NCI-H1092 treated with DMSO at 0.1 percent for 48 hours (cell line): ENCODE measurements around the gene NANOGP8.
"Not testable (repeated sequence)": the region's sequence is repeated elsewhere in the genome, so short reads cannot be mapped to it uniquely, and the experiment has no call there.

ENCODE experiments used
- DNase-seq: peaks from one replicate; lab custom pipeline; 2025; lab: John Stamatoyannopoulos, UW

NANOGP8 gene

DNA sequence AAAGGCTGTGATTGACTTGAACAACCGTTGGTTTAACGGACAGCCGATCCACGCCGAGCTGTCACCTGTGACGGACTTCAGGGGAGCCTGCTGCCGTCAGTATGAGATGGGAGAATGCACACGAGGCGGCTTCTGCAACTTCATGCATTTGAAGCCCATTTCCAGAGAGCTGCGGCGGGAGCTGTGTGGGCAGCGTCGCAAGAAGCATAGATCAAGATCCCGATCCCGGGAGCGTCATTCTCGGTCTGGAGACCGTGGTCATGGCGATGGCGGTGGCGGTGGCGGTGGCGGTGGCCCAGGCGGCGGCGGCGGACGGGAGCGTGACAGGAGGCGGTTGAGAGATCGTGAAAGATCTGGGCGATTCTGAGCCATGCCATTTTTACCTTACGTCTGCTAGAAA is 7.8 kb upstream of the NANOGP8 start:
- no peak for DNase-seq

DNA sequence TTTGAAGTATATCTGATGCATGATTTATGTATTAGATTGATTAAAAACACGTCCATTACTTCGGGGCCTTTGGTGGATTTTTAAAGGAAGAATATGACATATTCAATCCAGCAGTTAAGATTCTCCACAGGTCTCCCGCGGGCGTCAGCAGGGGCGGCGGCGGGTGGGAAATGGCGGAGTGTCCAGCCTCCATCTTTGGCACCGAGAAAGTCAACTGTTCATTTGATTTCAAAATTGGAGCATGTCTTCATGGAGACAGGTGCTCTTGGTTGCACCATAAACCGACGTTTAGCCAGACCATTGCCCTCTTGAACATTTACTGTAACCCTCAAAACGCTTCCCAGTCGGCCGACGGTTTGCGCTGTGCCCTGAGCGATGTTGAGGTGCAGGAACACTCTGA is 7.2 kb upstream of the NANOGP8 start:
- no peak for DNase-seq

DNA sequence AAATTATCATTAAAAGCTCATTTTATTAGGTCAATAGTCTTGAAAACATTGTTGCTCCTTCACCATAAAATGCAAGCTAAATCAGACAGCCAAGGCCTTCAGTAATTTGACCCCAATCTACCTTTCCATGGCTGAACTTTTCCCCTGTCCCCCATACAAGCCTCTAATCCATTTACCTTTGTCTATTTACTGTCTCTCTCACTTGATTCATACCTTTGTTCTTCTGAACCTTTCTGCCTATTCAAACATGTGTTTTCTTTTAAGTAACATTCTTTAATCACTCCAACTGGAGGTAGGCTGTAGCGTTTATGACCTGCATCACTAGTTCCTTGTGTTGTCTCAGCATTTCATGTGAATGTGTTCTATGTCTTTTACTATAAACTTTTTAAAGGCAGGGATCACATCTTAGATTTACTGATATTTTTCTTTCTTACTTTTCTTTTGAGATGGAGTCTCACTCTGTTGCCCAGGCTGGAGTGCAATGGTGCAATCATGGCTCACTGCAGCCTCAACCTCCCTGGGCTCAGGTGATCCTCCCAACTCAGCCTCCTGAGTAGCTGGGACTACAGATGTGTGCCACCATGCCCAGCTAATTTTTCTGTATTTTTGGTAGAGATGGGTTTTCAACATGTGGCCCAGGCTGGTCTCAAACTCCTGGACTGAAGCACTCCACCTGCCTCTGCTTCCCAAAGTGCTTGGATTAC is 5.2 kb upstream of the NANOGP8 start:
- no peak for DNase-seq

DNA sequence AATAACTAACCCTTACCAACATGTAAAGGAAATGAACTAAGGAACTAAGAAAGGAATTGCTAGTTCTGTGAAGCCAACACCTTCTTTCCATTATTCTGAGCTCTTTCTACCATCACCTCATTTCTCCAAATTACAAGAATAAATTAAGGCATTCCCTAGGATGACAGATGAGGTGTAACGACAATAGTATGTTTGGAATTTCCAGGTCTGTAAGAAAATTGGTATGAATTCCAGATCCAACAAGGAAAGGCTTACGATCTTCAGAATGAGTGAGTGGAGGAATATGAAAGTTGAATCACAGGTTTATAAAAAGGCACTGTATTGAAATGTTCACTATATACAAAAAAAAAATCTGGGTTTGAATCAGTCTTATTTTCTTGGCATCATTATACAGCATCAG is 4.5 kb upstream of the NANOGP8 start:
- no peak for DNase-seq

DNA sequence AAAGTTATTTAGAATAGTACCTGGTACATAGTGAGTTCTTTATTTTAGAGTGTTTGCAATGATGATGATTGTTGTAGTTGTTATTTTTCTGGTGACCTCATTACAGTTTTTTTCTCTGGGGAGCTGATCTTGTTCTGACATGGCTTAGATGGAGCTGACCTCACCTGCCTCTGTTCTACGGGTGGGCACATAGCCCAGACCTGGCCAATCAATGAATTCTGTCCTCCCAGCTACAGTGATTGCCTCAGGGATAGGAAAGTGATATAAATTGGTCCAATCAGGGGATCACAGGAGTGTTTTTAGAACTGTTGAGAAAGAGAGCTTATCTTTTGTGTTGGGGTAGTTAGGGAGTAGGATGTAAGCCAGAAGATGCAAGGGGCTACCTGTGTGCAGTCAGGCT is 3.2 kb upstream of the NANOGP8 start:
- no peak for DNase-seq

DNA sequence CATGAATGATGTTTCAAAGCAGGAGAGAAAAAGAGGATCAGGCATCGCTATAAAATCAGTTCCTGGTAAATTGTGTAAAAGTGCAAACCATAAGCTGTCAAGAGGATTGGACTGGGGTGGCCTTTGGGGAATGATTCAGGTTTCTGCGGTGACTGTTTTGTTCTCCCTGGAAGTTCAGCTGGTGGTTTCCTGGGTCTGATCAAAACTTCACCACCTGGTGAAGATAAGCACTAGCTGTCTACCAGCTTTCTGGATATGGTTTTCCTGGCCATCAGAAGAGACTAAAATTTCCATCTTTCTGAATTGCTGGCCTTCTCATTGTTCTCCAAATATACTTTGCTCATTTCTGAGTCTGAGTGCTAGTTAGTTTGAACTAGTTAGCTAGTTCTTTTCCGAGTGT is 2.7 kb upstream of the NANOGP8 start:
- DNase-seq = no peak

DNA sequence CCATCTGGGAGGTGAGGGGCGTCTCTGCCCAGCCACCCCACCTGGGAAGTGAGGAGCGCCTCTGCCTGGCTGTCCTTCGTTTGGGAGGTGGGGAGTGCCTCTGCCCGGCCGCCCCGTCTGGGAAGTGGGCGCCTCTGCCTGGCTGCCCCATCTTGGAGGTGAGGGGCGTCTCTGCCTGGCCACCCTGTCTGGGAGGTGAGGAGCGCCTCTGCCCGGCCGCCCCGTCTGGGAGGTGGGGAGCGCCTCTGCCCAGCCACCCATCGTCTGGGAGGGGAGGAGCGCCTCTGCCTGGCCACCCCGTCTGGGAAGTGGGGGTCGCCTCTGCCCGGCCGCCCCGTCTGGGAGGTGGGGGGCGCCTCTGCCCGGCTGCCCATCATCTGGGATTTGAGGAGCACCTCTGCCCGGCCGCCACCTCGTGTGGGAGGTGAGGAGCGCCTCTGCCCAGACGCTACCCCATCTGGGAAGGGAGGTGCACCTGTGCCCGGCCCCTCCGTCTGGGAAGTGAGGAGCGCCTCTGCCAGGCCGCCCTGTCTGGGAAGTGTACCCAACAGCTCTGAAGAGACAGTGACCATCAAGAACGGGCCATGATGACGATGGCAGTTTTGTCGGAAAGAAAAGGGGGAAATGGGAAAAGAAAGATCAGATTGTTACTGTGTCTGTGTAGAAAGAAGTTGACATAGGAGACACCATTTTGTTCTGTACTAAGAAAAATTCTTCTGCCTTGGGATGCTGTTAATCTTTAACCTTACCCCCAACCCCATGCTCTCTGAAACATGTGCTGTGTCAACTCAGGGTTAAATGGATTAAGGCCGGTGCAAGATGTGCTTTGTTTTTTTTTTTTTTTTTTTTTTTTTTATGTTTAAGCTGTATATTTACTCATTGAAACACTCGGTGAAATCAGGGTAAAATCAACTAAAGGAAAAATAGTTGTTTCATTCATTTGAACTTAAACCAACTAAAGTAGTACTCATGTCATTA is 2.4 kb downstream of the NANOGP8 start:
- not testable (repeated sequence) for DNase-seq

DNA sequence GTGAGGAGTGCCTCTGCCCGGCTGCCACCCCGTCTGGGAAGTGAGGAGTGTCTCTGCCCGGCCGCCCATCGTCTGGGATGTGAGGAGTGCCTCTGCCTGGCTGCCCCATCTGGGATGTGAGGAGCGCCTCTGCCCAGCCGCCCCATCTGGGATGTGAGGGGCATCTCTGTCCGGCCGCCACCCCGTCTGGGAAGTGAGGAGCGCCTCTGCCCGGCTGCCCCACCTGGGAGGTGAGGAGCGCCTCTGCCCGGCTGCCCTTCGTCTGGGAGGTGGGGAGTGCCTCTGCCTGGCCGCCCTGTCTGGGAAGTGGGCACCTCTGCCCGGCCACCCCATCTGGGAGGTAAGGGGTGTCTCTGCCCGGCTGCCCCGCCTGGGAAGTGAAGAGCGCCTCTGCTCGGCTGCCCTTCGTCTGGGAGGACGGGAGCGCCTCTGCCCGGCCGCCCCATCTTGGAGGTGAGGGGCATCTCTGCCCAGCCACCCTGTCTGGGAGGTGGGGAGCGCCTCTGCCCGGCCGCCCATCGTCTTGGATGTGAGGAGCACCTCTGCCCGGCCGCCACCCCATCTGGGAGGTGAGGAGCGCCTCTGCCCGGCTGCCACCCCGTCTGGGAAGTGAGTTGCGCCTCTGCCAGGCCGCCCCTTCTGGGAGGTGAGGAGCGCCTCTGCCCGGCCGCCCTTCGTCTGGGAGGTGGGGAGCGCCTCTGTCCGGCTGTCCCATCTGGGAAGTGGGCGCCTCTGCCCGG is 3.3 kb downstream of the NANOGP8 start:
- DNase-seq = not testable (repeated sequence)

DNA sequence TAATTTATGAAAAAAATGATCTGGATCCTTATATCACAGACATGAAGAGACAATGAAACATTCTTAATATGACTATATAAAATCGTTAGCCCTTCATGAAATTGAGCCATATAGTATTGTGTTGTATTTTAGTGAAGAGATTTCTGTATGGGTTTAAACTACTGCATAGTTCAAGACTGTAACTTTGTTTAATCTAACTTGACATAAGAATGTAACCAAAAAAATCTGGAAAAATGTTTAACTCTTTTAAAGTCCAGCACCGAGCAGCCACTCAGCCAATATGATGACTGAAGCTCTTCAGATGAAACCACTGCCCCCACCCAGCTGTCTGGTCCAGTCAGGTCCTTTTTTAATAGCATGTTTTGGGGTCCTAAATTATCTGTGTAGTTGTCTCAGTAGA is 4.9 kb downstream of the NANOGP8 start:
- no peak for DNase-seq

DNA sequence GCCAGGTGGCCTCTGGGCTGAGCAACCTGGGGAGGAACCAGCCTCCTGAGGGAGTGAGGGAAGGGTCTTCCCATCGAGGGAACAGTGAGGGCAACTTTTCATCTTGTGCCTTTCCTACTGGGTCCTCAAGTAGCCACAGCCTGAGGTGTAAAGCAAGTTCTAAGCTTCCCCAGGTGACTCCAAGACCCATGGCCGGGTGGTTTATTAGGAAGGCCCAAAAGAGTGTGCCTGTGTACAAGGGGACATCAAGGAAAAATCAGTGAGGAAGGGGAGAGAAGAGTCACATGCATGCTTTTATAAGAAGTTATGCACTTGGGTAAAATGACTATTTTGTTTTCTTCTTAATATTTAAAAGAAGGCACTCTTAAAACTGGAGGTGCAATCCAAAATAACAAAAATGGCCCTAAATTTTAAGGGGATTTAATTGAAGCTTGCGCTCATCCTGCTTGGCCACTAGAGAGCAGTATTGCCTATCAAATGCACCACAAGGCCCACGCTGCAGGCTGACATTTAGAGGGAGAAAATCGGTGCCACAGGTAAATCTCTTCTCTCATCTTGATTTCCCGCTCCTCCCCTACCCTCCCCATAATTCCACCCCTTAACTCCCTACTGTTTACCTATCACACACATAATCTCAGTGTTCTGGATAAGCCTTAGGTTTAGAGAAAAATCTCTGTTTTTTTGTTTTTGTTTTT is 6.7 kb downstream of the NANOGP8 start:
- peak; percentile 31 for DNase-seq

DNA sequence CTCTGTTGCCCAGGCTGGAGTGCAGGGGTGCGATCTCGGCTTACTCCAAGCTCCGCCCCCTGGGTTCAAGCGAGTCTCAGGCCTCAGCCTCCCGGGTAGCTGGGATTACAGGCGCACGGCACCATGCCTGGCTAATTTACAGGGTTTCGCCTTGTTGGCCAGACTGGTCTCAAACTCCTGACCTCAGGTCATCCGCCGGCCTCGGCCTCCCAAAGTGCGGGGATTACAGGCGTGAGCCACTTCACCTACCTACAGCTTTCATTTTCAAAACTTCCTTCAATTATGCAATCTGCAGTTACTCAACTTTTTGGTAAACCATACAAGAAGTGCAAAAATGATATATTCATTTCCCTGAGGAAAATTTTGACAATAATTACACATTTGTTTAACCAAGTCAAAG is 14.0 kb downstream of the NANOGP8 start:
- DNase-seq = no peak

DNA sequence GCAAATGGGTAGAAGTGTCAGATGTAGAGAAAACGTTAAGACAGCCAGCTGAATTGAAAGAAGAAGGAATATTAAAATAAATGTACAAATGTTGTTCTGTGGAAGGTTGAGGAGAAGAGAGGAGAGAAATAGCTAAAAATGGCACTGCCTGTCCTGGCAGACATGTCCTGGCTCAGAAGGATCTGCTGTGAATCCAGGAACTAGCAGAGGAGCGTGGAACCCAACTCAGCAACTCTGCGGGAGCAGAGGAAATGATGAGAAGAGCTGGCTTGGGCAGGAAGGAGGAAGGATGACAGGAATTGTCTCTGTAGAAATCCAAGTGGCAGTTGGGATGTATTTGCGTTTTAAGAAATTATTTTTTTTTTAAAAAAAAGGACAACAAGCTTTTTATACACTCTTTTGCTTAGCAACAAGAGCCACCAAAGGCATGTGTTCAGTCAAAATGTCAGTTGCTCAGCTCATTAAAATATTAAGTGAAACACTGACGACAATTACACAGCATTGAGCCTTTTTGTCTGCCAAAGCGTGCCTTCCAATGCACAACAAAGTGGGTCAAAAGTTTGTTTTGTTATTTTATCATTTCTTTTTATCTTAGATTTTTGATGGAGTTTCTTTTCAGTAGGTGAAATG is 16.1 kb downstream of the NANOGP8 start:
- DNase-seq = no peak

DNA sequence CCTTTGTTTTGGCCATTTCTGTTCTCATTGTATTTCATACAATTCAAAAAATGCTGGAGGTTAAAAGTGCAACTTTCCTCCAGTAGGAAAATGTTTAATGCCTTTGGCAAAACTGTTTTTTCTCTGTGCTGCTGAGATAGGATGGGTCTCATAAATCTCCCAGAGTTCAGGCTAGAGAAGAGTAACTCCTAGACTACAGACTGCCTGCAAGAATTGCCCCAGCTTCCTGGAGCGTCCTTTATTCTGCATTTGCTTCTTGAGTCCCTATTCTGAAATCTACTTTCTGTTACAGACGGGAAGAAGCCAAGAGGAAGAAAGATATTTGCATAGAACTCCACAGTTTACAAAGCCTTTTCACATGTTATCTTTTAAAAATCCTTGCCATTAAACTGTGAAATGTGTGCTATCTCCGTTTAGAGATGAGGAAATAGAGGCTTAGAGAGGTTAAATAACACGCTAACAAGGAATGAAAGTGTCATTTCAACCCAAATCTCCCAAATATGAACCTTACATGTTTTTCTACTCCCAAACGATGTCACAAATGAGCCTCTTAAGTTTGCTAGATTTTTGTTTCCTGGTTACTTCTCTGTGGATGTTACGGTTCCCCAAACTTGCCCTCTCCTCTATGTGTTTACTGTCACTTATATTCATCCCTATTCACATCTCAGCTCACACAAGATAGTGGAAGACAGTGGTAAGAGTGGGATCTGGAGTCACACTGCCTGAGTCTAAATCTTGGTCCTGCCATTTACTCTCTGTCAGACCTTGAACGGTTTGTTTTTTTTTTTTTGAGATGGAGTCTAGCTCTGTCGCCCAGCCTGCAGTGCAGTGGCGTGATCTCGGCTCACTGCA is 17.4 kb downstream of the NANOGP8 start:
- DNase-seq = no peak

DNA sequence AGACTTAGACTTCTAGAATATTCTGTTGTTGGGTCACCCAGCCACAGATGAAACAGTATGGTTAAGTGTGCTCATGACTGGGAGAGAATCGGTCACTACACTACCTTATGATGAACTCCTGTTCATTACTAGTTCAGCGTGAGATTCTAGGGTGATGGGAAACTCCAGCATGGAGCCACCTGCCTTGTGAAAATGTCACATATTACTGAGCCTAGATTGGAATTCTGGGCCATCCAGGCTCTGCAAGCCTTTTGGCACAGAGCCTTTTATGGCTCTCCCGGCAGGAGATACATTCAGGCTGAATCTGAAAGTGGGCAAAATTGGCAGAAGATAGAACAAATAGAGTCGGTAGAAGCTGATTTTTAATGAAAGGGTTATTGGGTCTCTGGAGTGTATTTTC is 19.0 kb downstream of the NANOGP8 start:
- DNase-seq = no peak

DNA sequence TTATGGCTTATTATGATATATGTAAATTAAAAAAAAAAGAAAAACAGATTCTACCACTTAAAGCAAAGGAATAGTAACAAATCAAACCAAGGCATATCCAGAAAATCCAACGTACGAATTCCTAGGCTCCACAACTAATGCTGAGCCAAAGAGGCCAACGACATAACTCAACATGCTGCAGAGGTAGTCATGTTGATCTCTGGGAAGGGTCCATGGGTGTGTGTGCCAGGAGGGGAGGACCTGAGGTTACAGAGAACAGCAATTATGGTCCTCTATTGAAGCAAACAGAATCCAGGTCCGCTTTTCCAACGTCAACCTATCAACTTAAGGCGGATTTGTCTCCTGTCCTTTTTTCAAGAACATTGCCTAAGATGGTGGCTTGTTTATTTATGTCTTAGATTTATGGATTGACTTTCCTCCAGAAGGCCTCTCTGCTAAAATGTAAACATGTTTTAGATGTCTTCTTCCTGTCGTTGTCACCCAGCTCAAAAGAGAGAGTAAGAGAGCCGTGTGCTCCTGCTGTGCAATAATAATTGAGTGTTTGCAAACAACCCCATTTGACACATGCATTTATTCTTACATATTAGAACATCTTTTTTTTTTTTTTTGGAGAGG is 20.4 kb downstream of the NANOGP8 start:
- DNase-seq = no peak

DNA sequence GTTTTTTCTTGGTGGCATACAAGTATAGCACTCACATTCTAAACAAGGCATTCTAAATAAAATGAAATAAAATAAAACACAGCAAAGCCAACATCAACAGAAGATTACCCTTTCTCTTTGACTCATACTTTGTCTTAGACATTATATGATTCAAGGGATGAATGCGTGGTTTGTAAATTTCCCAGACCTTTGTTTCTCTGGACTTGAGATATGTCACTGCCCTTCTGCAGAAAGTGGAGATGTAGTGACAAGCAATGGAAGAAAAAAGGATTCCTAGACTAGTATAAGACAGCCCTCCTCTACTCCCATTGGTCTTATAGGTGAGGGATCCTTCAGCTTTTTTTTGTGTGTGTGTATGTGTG is 22.4 kb downstream of the NANOGP8 start:
- DNase-seq = no peak

DNA sequence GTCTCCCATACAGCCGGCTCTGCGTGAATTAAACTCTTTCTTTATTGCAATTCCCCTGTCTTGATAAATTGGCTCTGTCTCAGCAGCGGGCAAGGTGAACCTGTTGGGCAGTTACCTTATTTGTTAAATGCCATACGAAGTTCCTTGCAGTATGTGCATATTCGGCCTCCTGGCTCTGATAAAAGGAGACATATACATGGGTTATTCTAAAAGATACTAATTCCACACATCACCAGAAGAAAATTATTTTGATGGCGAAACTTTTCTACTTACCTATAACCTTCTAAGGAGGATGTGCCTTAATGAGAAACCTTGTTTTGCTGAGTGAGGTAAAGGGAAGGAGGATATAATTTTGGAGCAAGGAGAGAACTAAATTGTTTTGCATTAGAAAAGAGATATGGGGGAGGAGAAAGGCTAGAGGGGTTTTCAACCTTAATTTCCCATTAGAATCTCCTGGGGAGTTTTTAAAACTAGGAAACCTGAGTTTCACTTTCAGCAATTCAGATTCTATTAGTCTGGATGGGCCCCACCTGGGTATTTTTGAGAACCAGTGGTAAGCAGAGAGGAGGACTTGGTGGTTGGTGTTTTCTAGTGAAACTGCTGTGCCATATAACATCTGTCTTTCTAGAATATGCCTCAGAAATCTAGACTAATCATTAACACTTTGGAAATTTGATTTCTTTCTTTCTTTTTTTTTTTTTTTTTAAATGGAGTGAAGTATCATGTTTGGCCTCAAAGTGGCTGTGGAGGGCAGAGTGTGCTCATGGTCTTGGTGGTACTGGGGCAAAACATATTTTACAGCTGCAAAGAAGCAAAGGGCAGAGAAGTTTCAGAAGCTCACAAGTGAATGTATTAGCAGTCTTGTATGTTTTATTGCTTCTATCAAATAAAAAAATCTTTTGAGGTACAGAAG is 23.0 kb downstream of the NANOGP8 start:
- no peak for DNase-seq

DNA sequence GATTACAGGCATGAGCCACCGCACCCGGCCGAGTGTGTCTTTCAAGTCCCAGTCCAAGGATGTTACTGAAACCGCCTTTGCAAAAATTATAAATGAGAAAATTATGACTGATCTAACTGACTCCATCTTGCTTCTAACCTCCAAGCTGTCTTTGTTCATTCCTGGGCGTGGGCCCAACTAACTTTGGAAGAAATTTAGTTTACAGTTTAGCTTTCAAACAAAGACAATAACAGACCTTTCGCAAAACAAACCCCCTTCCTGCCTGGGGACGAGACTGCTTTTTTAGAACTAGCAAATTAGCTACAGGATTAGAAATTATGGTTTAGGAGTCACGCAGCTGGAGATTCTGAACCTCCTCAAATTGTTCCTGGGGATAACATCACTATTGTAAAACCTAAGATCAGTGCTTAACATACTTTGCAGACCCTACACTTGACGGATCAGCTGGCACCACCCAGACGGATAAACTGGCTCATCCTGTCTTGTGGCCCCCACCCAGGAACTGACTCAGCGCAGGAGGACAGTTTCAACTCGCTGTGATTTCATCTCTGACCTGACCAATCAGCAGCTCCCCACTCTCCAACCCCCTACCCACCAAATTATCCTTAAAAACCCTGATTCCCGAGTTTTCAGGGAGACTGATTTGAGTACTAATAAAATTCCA is 23.8 kb downstream of the NANOGP8 start:
- DNase-seq = no peak

DNA sequence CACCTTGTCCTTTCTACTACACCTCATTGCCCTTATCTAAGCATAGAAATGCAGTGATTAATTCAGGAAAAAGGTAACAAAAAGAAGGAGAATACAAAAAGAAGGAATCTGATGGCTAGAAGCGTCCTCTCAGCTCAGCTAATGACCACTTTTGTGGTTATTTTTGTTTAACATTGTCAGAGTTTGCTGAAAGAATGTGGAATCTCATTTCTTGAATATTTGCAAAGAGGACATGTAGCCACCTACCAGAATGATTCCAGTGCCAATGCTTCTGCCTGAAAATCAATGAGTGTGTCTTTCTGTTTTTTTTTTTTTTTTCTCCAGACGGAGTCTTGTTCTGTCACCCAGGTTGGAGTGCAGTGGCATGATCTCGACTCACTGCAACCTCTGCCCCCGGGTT is 24.5 kb downstream of the NANOGP8 start:
- no peak for DNase-seq
